K562 (cell line): ENCODE data around the gene SART3.
A peak's percentile ranks its signal among the peaks of the same experiment; 100 is the strongest.

Experiments used
- BRCA1 ChIP-seq, 2 experiments: fragments of 450-650 bp in 1 of 2; sonication (generic) in 1 of 2; formaldehyde crosslinking in 1 of 2; IDR thresholded peaks; 2 replicates each; pipeline versions ENCODE4 v1.5.0 to v1.6.1; 2017 to 2020; ENCODE audit warnings: mild to moderate bottlenecking in 1 of 2, missing genetic modification reagents in 1 of 2
- CREM ChIP-seq: IDR thresholded peaks from 2 replicates; pipeline ENCODE4 v1.6.1; 2014; ENCODE audit warnings: antibody characterized with exemption, low read depth
- MTF1 ChIP-seq: fragments of 250-450 bp; sonication (Bioruptor Pico); IDR thresholded peaks from 2 replicates; pipeline ENCODE4 v1.9.0; 2021; ENCODE audit warnings: moderate library complexity, mild to moderate bottlenecking, inconsistent platforms, borderline replicate concordance
- NRF1 ChIP-seq, 2 experiments: fragments of 450-650 bp; IDR thresholded peaks in 1 of 2; conservative IDR thresholded peaks in 1 of 2; 2 replicates each; pipeline ENCODE4 v1.6.1; 2014; ENCODE audit warnings: mild to moderate bottlenecking in 2 of 2
- POLR2A ChIP-seq: fragments of 450-650 bp; conservative IDR thresholded peaks from 2 replicates; pipeline ENCODE4 v1.6.1; 2016
- TF ChIP-seq, protein P1 (sequence below): fragments of 450-650 bp; formaldehyde crosslinking; IDR thresholded peaks from 2 replicates; pipeline ENCODE4 v1.4.0; 2020; ENCODE audit warnings: mild to moderate bottlenecking, mixed read lengths
- TF ChIP-seq, protein P2 (sequence below), 3 experiments: IDR thresholded peaks in 2 of 3; conservative IDR thresholded peaks in 1 of 3; 2 replicates each; pipeline ENCODE4 v1.5.1; 2011 to 2012; ENCODE audit warnings: low read length in 3 of 3, mild to moderate bottlenecking in 3 of 3, control low read depth in 2 of 3, improper control_type of control experiment in 1 of 3, inconsistent platforms in 1 of 3, low read depth in 1 of 3, mixed read lengths in 1 of 3, moderate library complexity in 1 of 3; ENCODE audit not compliant: insufficient read depth in 2 of 3
- TF ChIP-seq, protein P3 (sequence below): fragments of 250-450 bp; sonication (Bioruptor Pico); IDR thresholded peaks from 2 replicates; pipeline ENCODE4 v1.4.0; 2020; ENCODE audit warnings: mild to moderate bottlenecking, moderate library complexity, borderline replicate concordance
- TF ChIP-seq, protein P4 (sequence below): fragments of 250-450 bp; sonication (Bioruptor Pico); IDR thresholded peaks from 2 replicates; pipeline ENCODE4 v1.8.0; 2021; ENCODE audit warnings: moderate library complexity, mild to moderate bottlenecking, inconsistent platforms

DNA sequence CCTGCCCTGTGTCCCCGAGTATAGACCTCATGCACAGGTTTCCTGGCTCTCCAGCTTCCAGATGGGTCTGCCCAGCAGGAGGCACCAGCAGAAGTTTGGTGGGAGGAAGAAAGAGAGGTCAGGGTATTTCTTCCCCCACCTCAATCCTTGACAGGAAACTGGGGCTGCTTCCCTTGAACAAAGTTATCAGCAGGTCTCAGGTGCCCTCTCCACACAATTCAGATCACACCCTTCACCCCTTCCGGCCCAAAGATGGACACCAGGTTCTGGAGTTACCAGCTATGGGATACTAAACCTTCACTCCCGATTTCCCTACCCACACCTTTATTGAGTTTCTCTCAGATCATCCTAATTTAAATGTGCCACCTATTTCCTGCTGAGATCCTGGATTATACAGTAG is 1.2 kb downstream of the SART3 start:
- TF ChIP-seq, protein P1, sequence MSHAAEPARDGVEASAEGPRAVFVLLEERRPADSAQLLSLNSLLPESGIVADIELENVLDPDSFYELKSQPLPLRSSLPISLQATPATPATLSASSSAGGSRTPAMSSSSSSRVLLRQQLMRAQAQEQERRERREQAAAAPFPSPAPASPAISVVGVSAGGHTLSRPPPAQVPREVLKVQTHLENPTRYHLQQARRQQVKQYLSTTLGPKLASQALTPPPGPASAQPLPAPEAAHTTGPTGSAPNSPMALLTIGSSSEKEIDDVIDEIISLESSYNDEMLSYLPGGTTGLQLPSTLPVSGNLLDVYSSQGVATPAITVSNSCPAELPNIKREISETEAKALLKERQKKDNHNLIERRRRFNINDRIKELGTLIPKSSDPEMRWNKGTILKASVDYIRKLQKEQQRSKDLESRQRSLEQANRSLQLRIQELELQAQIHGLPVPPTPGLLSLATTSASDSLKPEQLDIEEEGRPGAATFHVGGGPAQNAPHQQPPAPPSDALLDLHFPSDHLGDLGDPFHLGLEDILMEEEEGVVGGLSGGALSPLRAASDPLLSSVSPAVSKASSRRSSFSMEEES (CRISPR knock-in tag), result no peak
- TF ChIP-seq, protein P2, sequence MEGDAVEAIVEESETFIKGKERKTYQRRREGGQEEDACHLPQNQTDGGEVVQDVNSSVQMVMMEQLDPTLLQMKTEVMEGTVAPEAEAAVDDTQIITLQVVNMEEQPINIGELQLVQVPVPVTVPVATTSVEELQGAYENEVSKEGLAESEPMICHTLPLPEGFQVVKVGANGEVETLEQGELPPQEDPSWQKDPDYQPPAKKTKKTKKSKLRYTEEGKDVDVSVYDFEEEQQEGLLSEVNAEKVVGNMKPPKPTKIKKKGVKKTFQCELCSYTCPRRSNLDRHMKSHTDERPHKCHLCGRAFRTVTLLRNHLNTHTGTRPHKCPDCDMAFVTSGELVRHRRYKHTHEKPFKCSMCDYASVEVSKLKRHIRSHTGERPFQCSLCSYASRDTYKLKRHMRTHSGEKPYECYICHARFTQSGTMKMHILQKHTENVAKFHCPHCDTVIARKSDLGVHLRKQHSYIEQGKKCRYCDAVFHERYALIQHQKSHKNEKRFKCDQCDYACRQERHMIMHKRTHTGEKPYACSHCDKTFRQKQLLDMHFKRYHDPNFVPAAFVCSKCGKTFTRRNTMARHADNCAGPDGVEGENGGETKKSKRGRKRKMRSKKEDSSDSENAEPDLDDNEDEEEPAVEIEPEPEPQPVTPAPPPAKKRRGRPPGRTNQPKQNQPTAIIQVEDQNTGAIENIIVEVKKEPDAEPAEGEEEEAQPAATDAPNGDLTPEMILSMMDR (IDR thresholded peaks at IDR 0.05 in 2 of 3, conservative IDR thresholded peaks at IDR 0.05 in 1 of 3; ENCODE audit: insufficient read depth in 2 of 3, low read depth in 1 of 3, low read length in 3 of 3), result peak in 1 of 3 experiments; percentile 23; a peak in 1 of 6 replicates
- TF ChIP-seq, protein P3, sequence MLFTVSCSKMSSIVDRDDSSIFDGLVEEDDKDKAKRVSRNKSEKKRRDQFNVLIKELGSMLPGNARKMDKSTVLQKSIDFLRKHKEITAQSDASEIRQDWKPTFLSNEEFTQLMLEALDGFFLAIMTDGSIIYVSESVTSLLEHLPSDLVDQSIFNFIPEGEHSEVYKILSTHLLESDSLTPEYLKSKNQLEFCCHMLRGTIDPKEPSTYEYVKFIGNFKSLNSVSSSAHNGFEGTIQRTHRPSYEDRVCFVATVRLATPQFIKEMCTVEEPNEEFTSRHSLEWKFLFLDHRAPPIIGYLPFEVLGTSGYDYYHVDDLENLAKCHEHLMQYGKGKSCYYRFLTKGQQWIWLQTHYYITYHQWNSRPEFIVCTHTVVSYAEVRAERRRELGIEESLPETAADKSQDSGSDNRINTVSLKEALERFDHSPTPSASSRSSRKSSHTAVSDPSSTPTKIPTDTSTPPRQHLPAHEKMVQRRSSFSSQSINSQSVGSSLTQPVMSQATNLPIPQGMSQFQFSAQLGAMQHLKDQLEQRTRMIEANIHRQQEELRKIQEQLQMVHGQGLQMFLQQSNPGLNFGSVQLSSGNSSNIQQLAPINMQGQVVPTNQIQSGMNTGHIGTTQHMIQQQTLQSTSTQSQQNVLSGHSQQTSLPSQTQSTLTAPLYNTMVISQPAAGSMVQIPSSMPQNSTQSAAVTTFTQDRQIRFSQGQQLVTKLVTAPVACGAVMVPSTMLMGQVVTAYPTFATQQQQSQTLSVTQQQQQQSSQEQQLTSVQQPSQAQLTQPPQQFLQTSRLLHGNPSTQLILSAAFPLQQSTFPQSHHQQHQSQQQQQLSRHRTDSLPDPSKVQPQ (CRISPR knock-in tag), result no peak
- TF ChIP-seq CREM (no peak), MTF1 (CRISPR knock-in tag) (no peak), NRF1 (conservative IDR thresholded peaks at IDR 0.05 in 1 of 2, IDR thresholded peaks at IDR 0.05 in 1 of 2) (no peak), BRCA1 (IDR thresholded peaks at IDR 0.05) (no peak), BRCA1 (CRISPR knock-in tag; IDR thresholded peaks at IDR 0.05) (no peak), POLR2A (no peak)
- TF ChIP-seq, protein P4, sequence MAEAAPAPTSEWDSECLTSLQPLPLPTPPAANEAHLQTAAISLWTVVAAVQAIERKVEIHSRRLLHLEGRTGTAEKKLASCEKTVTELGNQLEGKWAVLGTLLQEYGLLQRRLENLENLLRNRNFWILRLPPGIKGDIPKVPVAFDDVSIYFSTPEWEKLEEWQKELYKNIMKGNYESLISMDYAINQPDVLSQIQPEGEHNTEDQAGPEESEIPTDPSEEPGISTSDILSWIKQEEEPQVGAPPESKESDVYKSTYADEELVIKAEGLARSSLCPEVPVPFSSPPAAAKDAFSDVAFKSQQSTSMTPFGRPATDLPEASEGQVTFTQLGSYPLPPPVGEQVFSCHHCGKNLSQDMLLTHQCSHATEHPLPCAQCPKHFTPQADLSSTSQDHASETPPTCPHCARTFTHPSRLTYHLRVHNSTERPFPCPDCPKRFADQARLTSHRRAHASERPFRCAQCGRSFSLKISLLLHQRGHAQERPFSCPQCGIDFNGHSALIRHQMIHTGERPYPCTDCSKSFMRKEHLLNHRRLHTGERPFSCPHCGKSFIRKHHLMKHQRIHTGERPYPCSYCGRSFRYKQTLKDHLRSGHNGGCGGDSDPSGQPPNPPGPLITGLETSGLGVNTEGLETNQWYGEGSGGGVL, result no peak
